Brain pericyte (primary cell): Measurements from ENCODE around the gene ETNPPL.

Experiments
- DNase-seq: peaks from one replicate; pipeline ENCODE4 v3.0.0-alpha.2; 2012; ENCODE audit warnings: low read depth, low spot score

ETNPPL gene

DNA sequence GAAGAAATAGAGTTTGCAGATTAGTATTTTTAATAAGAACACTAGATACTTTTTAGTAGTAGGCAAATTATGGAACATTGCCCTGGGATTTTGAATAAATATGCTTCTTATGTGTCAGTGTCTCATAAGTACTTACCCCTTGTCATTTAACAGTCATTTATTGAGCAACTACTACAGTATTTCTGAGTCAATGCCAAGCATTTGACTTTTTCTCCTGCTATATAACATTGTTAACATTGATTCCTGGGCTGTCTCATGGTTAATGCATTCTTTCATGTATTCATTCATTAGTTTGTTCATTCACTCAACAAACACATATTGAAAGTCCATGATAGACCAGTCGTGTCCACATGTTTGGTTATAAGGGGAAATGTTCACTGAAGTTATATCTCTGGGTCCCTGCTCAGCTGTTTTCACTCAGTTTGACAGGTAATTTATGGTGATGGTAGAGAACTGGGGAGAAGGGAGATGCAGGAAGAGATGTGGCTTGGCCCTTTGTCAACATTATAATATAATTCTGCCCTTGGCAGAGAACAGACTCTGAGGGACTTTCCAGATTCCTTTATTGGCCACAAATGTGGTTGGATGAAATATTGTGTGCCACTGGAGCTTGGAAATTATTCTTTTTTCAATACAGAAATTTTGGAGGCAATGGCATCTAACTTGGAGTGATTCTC, 62.6 kb downstream of the ETNPPL start:
- no peak for DNase-seq

DNA sequence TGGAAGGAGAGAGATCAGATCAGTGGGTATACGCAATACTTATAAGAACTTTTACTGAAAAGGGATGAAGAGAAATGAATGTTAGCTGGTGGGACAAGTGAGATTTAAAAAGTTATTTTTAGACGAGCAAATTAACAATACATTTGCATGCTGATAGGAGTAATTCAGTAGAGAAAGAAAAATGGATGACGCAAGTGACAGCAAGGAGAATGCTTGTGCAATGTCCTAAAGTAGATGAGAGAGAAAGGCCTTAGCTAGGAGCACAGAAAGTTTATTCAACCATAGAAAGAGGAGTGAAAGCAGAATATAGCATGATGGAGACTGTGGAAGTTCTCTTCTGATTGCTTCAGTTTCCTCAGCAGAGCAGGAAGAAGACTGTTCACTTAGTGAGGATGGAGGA, 66.7 kb downstream of the ETNPPL start:
- DNase-seq: no peak

GRCh38 chr4:108695062-108695461, 67.8 kb downstream of the ETNPPL start:
- DNase-seq: no peak

GRCh38 chr4:108694423-108694822, 68.4 kb downstream of the ETNPPL start:
- no peak for DNase-seq

- no peak for DNase-seq
Observed at GRCh38 chr4:108693819-108694218, 69.0 kb downstream of the ETNPPL start.

DNA sequence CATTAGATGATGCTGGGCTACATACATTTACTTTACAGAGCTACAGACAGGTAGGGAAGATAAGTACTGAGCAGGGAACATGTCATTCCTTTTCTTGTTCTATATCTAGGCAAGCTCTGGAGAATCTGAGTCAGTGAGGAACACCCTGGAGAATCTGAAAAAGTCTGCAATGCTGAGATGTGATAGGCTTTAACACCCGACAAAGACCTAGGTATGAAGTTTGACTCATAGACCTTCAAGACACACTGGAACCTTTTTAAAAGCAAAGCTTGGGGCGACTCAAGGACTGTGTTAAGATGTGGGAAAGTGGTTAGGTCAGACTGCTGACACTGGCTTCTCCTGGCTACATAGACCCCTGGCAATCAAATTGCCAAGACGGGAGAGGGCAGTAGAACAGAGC, 69.6 kb downstream of the ETNPPL start:
- no peak for DNase-seq
